Astrocyte of the hippocampus (primary cell): ENCODE measurements around the gene WRAP73.

Experiments
- DNase-seq: peaks from one replicate; pipeline ENCODE4 v3.0.0; 2011; ENCODE audit warnings: low read depth, low spot score

WRAP73 gene

DNA sequence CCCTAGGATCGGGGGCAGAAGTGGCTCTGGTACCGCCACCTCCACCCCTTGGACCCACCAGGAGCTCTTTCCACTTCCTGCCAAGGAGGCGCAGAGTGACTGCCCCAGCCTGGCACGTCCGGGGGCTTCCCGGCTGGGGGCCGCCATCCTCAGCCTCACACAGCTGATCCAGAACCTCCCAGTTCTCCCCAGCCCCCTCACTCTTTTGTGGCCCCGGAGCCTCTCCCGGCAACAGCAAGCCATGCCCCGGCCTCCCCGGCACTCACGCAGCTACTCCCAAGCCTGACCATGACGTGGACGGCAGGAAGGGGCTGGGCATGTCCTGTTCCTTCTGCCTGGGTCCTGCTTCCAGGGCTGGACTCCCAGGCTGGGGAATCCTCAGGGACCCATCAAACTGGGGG lies 19.5 kb upstream of the WRAP73 start:
- no peak for DNase-seq

DNA sequence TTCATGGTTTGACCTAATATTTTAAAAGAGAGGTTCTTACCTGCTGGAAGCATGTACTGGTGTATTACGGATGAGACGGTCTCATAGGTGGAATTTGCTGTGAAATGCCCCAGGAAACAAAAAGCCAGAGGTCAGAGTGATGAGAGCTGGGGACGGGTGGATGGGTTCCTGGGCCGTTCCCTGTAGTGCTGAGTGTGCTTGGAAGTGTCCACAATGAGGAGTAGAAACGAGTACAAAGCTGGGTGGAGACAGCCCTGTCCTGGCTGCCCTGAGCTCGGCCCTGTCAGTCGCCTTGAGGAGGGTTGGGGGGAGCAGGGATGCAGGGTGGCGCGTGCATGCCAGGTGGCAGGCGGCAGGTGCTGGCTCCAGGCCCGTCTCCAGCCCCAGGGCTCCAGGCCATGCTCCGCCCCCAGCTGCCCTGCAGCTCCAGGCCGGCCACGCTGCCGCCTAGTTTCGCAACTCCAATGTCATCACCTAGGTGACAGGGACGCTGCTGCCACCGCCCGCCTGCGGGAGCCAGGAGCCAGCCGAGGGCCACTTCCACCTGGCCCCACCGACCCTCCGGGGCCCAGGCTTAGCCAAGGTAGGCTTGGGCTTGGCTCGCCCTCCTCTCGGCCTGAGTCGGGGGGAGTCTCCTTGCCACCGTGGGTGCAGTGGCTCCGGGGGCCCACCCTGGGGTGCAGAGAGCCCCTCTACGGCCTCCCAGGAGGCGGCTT lies 18.8 kb upstream of the WRAP73 start:
- peak; percentile 40 for DNase-seq

DNA sequence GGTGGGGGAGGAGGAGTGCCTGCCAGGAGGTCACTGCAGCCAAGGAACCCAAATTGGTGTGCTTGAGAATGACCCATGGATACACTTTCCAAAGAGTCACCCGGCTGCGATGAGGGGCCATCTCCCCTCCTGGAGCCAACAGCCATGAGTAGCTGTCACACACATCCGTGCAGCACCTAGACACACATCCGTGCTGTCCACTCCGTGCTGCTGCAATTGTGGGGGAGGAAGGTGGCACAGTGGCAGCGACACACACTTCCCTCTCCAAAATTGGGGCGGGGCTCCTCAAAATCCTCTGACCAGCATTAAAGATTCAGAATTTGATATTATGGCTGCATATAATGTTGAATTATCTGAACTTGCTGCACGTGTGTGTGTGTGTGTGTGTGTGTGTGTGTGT lies 18.2 kb upstream of the WRAP73 start:
- no peak for DNase-seq

DNA sequence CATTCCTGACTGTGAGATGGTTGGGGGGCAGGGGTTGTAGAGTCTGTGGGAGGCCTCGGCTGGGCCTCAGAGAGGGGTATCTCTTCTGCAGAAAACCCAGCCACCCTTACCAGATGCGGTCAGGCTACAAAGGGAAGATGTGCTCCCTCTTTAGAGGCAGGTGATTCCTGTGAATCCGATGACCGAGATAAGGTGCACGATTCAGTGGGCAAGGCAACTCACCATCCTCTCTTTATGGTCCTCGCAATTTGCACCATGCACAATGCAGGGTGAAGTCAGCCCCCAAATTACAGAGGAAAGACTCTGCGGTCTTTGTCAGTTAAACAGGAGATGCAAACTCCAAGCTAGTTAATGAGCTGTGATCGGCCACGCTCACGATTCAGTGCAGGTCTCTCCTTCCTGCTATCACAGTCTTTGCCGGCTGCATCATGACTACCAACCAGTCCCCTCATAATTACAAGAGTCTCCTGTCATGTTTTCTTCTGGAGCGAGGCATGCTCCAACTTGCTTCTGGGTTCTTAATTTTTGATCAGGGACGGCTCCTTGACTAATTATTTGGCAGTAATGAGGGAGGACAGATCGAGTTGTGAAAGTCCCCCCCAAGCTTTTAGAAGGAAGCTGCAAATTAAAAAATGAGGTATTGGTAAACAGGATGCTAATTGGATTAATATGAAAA lies 14.9 kb upstream of the WRAP73 start:
- DNase-seq, result no peak

DNA sequence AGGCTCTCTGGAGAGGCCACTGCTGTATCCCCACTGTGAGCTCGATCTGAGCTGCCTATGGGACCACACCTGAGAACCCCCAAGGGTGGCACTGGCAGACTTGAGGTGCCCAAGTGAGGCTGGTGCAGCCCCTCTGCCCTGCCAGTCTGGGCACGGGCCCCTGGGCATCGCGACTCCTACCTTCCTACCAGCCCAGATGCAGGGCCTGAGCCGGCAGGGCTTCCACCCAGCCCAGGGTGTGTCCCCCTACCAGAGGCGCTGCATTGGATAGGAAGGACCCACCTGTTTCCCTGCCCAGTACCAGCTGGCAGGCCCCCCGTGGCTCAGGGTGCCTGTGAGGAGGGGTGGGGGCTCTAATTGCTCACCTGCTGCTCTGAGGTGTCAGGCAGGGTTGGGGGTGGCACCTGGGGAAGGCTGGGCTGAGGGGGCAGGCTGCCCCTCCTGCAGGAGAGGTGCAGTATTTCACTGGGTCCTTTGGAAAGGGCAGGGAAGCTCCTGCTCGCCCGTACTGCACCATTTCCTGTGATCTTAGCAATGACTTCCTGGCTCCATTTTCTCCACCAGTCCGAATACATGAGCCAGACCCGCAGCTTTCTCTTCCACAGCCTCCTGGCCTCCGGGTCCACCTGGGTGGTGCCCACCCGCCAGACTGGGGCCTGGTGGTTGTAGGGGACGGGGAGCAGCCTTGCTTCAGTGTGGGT lies 14.2 kb upstream of the WRAP73 start:
- no peak for DNase-seq

DNA sequence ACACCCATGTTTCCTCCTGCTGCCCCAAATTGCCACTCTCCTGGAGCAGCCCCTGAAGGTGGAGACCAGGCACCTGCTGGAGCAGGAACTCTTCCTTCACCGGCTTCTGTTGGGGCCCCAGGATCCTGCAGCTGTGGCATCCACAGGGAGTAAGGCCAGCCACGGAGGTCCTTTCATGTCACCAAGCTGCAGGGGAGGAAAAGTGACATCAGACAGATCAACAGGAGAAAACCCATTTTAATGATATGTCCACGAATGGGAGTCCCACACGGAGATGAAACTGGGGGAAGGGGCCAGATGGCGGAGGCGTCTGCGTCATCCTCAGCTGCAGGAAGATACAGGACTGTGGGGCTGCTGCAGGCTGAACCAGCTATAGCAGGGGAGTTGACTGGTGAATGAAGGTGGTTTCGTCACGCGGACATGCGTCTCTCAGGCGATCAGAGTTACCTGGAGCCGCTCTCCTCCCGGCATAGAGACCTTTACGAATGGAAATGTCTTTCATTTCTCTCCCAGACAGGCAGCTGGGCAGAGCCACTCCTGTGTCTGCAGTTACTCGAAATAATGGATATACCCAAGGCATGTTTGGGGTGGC lies 12.3 kb upstream of the WRAP73 start:
- DNase-seq, result no peak

DNA sequence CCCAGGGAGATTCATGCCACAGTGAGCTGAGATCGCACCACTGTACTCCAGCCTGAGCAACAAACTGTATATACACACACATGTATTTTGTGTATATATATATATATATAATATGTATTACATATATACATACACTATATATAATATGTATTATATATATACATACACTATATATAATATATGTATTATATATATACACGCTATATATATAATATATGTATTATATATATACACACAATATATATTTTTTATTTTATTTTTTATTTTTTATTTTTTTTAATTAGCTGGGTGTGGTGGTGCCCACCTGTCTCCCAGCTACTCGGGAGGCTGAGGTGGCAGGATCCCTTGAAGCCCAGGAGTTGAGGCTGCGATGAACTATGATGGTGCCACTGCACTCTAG lies 11.7 kb upstream of the WRAP73 start:
- no peak for DNase-seq

DNA sequence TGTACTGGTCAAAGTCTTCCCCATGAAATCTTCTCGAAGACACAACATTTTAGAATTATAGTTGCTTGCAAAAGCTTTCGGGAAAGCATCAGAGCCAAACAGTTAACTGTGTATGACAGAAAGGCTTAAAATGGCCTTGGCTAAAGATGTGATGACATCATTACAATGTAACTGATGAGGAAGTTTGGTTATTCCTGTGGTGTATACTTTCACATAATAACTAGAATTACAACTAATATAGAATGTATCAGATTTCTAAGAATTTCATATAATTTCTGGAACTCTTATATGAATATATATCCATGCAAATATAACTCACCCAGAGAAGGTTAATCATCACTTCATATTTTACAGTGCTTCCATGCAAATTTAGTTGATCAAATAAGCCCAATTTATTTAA lies 10.8 kb upstream of the WRAP73 start:
- no peak for DNase-seq

DNA sequence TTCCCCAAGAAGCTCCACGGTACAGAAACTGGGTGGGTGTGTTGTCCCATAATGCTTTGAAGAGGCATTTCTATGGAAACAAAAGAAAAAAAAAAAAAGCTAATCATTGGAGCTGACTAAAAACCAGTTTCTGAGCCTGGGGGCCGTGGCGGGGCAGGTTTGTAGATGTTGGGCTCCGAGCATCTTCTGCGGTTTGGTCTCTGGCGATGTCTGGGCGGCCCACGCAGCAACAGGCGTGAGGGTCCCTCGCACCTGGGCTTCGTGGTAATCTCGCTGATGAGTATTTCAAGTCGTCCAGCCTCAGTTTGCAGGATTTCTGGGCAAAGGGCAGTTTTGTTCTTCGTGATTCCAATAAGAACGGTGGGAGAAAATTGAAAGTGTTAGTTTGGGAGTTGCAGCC lies 9.2 kb upstream of the WRAP73 start:
- no peak for DNase-seq

DNA sequence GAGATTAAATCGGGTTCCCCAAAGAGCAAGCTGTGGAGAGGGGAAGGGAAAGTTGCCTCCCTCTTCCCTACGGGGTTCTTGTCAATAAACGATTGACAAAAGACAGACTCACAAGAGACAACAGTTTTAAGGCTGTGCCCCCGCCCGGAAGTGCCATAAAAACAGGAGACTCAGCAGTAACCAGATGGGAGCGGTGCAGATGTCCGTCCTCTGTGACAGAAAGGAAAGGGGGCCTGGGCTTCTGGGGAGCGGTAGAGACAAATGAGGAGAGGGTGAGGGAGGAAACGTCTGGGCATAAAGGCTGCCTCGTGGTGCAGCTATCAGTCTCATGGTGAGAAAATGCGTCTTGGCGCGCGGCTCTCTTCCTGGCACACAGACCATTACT lies 8.3 kb upstream of the WRAP73 start:
- DNase-seq, result no peak

DNA sequence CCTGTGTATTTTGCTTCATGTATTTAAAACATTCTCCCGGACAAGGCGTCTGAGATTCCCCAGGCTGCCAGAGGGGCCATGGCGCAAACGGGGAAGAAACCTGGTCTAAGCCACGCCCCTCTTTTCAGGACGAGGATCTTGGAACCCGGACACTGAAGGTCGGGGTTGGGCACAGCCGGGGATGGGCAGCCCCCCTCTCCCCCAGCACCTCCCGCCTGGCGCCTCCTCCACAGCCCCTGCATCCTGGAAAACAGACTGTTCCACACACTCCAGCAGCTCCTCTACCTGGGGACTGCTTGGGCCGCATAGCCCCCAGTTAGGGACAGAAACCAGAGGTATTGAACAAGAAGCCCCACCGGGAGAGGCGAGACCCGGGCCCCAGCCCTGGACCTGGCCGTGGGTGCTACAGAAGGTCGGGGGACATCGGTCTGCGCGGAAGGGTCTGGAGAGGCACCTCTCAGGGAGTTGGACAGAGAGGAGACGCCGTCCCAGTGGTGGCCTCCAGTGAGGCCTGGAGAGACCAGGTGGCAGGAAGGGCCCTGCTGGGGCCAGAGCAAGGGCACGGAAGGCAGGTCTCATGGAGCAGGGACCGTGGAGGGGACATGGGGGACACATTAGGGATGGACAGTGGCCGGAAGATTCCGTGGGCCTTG lies 7.8 kb upstream of the WRAP73 start:
- no peak for DNase-seq

DNA sequence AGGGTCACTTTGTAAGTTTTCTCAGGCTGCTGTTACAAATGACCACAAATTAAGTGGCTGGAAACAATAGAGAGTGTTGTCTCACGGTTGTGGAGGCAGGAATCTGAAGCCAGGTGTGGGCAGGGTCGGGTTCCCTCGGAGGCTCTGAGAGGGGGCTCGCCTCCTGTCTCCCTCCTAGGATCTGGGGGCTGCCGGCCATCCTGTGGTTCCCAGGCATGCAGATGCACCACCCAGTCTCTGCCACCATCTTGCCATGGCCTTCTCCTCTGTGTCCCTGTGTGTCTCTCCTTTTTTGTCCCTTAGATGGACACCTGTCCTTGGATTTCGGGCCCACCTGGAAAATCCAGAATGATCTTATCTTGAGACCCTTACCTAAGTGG lies 7.2 kb upstream of the WRAP73 start:
- no peak for DNase-seq

DNA sequence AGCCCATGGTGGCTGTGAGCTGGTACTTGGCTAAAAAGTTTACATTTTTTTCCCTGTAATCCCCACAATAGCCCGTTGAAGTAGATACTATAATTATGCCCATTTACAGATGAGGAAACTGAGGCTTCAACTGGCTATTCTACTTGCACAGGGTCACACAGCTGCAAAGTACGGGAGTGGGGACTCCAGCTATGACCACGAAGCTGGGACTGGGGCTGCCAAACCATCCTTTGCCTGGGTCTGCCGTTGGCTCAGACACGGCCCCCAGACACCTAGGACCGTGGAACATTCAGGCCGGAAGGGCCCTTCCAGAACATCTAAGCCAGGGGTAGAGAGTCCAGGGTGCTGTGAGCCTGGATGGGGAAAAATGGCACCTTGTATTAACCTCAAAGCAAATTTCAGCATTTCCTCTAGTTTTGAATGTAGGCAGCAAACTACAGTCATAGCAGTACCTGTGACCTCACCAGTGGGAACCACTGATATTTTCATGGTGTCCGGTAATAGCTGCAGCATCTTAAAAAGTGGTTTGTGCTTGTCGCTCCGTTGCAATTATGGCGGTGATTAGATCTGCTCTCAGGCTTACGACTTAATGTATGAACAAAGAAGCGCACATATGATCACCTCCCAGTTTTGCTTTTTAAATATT lies 6.7 kb upstream of the WRAP73 start:
- no peak for DNase-seq

DNA sequence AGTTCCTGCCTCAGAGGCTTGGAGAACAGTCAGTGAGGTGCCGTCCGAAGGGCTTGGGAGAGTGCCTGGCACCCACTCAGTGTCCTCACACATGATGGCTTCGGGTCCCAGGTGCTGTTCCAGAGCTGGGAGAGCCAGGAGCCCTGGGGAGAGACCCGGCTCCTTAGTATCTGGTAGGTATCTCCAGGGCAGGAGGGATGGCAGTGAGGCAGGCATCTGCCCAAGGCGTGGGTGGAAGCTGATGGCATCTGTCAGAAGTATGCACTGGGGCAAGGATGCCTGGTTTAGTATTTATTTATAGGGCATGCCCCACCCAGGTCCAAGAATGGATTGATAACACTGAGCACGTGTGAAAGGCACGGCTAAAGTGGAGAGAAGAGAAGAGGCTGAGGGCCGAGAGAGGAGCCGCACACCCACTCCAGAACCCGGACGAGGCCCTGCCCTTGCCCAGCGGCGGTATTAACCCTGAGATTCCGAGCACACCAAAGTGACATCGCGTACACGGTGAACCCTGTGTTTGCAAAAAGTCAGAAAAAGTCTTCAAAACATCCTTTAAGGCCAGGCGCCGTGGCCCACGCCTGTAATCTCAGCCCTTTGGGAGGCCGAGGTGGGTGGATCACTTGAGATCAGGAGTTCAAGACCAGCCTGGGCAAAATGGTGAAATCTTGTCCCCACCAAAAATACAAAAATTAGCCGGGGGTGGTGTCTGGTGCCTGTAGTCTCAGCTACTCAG lies 4.8 kb upstream of the WRAP73 start:
- DNase-seq, result no peak

DNA sequence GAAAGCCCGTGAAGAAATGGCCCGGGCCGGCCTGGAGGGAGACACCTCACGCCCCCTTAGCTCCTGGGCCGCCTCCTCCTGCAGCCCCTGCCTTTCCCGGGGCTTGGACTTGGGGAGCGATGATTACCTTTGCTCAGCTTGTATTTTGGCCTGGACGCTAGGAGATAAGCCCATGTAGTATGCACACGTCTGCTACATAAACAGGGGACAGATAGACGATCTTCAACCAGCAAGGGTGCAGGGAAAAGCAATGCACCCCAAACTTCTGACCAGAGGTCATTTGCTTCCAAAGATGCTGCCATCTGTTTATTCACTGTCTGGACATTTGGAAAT lies 3.3 kb upstream of the WRAP73 start:
- no peak for DNase-seq

DNA sequence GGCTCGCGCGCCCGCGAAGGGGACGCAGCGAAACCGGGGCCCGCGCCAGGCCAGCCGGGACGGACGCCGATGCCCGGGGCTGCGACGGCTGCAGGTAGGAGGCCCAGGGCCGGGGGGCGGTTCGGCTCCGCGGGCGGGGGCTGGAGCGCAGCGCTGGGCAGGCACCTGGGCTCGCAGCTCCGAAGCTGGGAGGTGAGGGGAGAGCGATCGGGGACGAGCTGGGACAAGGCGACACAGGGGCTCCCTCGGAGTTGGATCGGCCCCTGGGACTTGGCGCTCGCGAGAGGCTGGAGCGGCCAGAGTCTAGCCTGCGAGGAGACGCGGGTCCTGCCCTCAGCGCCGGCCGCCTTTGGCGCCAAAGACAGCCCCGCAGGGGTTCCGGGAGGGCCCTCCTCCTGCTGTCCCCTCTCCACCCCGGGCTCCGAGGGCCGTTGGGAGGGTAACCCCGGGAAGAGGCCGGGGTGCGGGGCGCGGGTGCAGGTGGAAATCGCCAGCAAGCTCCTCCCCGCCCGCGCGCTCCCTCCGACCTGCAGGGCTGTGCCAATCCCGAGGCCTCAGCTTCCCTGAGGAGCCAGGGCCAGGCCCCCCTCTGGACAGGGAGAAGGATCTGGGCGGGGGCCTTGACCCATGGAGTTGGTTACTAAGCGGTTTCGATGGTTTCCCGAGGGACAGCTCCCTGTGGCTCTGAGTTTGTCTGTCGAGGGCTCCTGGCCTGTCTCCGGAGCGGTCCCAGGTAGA lies 2.8 kb upstream of the WRAP73 start:
- no peak for DNase-seq

DNA sequence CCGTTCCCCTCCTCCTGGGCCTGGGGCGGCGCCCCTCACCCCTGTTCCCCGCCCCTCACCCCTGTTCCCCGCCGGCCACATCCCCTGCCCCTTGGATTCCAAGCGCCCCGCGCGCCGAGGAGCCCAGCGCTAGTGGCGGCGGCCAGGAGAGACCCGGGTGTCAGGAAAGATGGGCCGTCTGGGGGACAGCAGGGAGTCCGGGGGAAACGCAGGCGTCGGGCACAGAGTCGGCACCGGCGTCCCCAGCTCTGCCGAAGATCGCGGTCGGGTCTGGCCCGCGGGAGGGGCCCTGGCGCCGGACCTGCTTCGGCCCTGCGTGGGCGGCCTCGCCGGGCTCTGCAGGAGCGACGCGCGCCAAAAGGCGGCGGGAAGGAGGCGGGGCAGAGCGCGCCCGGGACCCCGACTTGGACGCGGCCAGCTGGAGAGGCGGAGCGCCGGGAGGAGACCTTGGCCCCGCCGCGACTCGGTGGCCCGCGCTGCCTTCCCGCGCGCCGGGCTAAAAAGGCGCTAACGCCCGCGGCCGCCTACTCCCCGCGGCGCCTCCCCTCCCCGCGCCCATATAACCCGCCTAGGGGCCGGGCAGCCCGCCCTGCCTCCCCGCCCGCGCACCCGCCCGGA lies 2.1 kb upstream of the WRAP73 start, which contains the start of gene TP73:
TP73 (plus strand) TSS at position 587 of the 618 bp plus-strand sequence. CDS start 29,850 bp downstream, outside the sequence.
- peak; percentile 15 for DNase-seq

DNA sequence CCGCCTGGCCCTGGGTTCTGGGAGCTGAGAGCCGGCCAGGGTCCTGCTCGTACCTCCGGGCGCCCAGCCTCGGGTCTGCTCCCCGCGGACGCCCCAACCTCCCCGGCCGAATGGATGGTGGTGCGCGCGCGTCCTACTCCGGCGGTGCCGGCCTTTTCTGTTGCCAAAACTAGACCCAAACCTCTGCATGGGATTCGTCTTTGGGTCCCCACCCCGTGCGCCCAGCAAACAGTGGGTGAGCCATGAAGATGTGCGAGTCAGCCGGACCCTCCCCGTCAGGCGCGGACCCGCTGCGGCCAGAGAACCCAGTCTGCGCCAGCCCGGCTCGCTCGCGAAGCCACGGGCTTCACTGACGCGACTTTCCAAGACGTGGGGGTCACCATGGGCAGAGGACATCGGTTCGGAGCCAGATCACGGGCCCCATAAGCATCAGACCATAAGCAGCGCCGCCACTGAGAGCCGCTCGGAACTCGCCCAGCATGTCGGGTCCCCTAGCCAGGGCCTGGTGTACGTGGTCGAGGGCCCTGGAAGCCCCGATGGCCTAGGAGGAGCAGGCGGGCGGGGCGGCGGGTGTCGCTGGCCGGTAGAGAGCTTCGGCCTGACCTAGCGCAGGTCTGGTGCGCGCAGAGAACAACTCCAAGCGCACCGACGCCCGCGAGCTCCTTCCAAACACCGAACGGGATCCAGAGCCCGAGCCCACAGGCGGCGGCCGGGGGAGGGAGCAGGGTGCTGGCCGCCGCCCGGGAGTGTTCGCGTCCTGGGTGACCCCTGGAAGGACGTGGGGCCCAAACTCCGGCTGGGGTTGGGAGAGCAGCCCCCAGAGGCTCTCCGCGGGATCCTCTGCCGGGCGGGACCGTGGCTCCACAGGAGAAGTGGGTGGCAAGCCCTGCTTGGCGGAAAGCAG lies 1.4 kb upstream of the WRAP73 start:
- DNase-seq, result peak; percentile 35
